ENCODE data around the gene VRTN. TPM values are rescaled to one million over a fixed set of nuclear protein-coding genes. Genes with fewer than 3 reads are reported as not detected.

VRTN gene
- total RNA-seq, 1 experiment from 2014 or later = 140 TPM

Other genes starting within 250 kb of the VRTN start
- not detected in 2 replicates for gene VSX2, start 109.0 kb upstream of the VRTN start, total RNA-seq (2014; rRNA removed; shearing (Covaris generic))
- 57.4 and 68.6 TPM in 2 replicates for gene ABCD4, start 45.5 kb upstream of the VRTN start, total RNA-seq (2014; rRNA removed; shearing (Covaris generic))
- gene SYNDIG1L, start 77.7 kb downstream of the VRTN start, total RNA-seq (2014; rRNA removed; shearing (Covaris generic)) = 0.48 and 0.76 TPM in 2 replicates
- gene NPC2, start 144.8 kb downstream of the VRTN start, total RNA-seq (2014; rRNA removed; shearing (Covaris generic)) = 144 and 156 TPM in 2 replicates
- gene ISCA2, start 145.3 kb downstream of the VRTN start, total RNA-seq (2014; rRNA removed; shearing (Covaris generic)) = 44.5 and 45.3 TPM in 2 replicates

All from H7 (cell line).